NCI-H510A treated with DMSO at 0.1 percent for 48 hours (cell line): ENCODE results near the gene KCNH1.
"Not testable (repeated sequence)": the region's sequence is repeated elsewhere in the genome, so short reads cannot be mapped to it uniquely, and the experiment has no call there.

ENCODE experiments used
- DNase-seq: peaks from one replicate; lab custom pipeline; 2025; lab: John Stamatoyannopoulos, UW

KCNH1 gene

DNA sequence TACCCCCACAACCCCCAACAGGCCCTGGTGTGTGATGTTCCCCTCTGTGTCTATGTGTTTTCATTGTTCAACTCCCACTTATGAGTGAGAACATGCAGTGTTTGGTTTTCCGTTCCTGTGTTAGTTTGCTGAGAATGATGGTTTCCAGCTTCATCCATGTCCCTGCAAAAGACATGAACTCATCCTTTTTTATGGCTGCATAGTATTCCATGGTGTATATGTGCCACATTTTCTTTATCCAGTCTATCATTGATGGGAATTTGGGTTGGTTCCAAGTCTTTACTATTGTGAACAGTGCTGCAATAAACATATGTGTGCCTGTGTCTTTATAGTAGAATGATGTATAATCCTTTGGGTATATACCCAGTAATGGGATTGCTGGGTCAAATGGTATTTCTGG lies 122.8 kb downstream of the KCNH1 start:
- DNase-seq = not testable (repeated sequence)

DNA sequence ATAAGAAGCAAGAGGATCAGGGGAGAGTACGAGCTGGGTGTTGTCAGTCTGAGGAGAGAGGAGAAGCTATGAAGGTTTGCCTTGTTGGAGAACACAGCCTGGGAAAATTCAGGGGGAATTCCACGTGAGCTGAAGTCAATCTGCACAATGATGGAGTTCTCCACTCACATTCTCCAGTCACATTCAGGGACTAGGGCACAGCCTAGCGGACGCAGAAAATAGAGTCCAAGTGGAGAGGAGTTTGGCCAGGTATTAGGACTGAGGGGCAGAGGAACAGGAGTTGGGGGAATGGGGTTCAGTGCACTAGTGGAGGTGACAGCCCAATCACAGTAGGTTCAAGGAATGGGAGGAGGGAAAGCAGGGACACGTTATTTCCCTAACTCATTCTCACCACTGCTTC lies 124.0 kb downstream of the KCNH1 start:
- no peak for DNase-seq

GRCh38 chr1:211007830-211008229 lies 126.1 kb downstream of the KCNH1 start:
- no peak for DNase-seq

DNA sequence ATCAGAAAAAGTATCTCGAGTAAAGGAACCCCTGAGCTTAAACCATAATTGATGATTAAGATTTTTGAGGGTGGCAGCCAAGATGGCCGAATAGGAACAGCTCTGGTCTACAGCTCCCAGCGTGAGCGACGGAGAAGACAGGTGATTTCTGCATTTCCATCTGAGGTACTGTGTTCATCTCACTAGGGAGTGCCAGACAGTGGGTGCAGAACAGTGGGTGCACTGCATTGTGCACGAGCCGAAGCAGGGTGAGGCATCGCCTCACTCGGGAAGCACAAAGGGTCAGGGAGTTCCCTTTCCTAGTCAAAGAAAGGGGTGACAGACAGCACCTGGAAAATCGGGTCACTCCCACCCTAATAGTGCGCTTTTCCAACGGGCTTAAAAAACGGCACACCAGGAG lies 138.0 kb downstream of the KCNH1 start:
- not testable (repeated sequence) for DNase-seq

DNA sequence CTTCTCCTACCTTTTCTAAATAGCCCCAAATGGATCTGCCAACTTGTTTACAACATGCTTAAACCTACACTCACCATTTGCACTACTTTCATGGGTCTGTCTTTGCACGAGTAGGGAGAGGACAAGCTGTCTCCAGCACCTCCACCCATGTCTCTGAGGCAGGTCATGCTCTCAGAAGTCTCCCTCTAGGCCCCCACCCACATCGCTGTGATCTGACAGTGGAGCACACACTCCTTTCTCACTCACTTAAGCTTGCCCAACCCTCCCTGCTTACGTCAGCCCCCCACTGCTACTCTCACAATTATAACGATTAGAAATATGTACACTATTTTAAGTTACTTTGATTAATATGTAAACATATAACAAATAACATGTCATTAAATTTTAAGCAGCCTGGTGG lies 141.1 kb downstream of the KCNH1 start:
- no peak for DNase-seq

- DNase-seq = no peak
Observed at GRCh38 chr1:210989905-210990304, 144.0 kb downstream of the KCNH1 start.

- no peak for DNase-seq
Observed at GRCh38 chr1:210981490-210981889, 152.5 kb downstream of the KCNH1 start.

DNA sequence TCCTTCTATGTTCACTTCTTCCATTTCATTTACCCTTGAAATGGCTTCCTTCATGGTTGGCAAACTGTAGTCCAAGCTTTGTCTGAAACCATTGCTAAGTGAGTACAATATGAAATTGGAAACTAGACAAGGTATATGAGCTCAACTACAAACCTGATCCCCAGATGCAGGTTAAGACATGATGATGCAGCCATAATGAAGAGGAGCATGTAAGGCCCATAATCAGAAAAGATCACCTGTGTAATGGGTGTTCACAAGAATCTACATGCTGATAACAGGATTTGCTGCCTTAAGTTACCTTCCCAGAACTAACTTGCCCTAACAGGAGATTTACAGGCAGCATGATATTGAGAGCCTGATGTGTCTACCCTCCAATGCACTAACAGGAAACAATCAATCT lies 153.9 kb downstream of the KCNH1 start:
- no peak for DNase-seq

DNA sequence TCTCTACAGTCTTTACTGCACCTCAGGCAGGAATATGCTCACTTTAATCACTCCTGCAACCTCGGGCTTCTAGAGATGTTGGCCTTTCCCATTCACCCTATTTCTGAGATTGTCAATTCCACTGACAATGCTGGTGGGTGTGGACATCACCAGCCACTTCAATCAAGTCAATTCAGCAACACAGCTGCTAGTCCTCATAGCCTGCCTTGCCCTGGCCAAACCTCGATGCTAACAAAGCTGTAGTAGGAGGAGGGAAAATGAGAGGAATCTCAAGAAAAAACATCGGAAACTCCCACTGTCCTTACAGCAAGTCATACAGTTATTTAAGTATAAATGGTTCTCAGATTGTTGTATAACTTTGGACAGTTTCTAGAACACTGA lies 155.0 kb downstream of the KCNH1 start:
- no peak for DNase-seq

GRCh38 chr1:210978316-210978973 lies 155.5 kb downstream of the KCNH1 start:
- DNase-seq = no peak

DNA sequence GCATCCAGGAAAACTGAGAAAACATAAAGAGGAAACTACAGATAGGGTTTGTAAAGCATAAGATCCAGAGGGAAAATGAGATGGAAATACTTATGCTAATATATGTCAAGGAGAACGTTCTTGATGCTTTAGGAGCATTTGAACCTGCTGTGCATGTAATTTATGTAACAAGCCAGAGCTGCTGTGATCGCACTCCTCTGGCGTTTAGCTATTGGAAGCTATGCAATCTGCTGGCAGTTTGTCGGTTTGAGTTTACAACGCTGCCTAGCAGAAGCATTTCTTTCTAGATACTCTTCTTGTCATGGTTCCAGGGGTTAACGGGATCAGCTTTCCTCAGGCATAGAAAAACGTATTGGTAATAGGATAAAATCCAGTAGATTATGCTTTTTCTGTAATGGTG lies 182.7 kb downstream of the KCNH1 start:
- no peak for DNase-seq

GRCh38 chr1:210949940-210950546 lies 183.9 kb downstream of the KCNH1 start:
- DNase-seq = peak; percentile 10

- no peak for DNase-seq
Observed at GRCh38 chr1:210949489-210949888, 184.5 kb downstream of the KCNH1 start.

DNA sequence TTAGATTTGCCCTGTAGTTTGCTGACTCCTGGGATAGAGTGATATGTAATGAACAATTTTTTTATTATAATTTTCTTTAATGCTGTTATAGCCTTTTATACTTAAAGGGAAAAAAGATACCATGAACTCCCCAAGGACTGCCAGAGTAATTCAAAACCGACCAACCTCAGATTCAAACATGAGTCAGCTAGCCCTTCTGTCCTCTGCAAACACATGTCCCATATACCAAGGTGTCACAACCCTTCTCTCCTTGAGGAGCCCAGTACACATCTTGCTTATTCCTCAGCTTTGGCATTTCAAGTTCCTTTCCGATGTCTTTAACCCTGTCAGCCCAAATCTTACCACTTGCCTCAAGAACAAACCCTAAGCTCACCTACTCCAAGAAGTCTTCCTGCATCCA lies 184.9 kb downstream of the KCNH1 start:
- no peak for DNase-seq

- no peak for DNase-seq
Observed at GRCh38 chr1:210944252-210944651, 189.7 kb downstream of the KCNH1 start.

DNA sequence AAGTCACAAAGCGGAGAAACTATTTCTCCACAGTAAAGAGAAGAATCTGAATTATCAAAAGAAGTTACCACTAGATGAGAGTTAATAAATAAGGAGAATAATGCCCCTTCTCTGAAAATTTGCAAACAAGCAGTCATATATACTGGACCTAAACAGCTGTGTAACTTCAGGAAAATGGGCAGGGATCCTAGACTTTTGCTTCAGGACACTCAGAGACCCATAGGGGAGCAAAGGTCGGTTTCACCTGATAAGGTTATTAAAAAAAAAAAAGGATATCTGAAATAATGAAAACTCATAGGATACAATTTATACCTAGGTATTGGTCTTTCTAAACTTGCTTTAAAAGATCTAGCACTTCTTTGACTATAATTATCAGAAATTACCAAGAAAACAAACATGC lies 191.4 kb downstream of the KCNH1 start:
- DNase-seq = no peak

- no peak for DNase-seq
Observed at GRCh38 chr1:210940081-210940617, 193.8 kb downstream of the KCNH1 start.

DNA sequence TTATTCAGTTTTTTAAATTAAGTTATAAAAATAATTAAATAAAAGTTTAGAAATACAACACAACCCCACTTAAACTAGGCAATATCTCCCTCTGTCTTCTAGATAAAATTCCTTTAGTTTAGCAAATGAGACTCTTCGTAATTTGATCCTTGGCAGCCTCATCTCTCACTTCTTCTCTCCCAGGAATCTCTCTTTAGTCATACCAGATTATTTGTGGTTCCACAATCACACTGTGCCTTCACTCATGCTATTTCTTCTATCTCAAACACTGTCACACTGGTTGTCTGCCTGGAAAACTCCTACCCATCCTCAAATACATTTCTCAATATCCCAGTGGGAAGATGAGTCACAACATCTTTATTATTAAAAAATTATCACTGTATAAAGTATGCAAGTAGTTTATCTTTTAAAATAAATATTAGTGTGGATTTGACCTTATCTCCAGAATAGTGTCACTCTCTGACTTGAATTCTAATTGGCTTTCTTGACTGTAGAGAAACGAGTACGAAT lies 195.5 kb downstream of the KCNH1 start:
- no peak for DNase-seq

DNA sequence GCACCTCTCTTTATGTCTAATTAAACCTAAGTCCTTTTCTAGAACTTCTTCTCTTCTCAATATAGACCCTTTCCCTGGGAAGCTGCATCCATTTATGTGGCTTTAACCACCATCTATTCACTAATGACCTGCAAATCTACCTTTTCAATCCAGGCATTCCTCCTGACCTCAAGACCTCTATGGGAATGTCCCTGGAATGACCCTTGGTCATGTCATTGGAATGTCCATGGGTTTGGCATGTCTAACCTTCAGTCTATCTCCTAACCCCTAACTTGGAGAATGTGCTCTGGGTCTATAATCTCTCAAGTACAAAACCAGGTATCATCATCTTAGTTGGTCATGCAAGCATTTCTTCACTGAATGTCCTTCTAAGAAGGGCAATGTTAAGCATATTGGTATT lies 196.1 kb downstream of the KCNH1 start:
- DNase-seq = no peak

- no peak for DNase-seq
Observed at GRCh38 chr1:210935905-210936304, 198.0 kb downstream of the KCNH1 start.

DNA sequence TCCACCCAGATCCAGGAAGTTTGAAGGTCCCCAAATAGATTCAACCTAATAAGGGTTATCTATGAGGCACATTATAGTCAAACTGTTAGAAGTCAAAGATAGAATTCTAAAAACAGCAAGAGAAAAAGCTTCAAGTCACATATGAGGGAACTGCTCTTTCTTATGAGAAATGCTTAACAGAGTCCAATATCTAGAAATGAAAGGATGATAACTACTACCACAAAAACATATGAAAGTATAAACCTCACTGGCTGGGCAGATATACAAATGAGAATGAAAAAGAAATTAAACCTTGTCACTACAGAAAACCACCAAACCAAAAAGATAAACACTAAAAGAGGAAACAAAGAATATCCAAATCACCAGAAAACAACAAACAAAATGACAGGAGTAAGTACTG lies 201.8 kb downstream of the KCNH1 start:
- no peak for DNase-seq

DNA sequence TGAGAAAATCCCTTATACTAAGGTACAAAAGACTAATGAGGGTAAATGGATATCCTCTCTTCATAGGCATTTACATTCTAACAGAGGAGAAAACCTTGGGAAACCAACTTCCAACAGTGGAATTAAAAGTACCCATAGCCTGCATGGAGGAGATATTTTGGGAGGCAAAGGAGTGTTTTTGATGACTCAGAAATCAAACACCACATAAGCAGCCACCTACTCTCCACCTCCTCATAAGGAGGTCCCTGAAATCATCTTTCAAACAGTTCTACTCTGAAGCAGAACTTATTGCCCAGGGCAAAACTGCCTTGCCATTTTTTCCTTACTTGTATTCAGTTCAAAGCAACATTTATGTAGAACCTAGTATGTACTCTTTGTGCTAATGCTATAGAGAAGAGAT lies 211.3 kb downstream of the KCNH1 start:
- no peak for DNase-seq
